ENCODE measurements around the gene MINDY4. TPM values are rescaled to one million over a fixed set of nuclear protein-coding genes. Genes with fewer than 3 reads are reported as not detected.

The MINDY4 gene
- total and polyA plus RNA-seq, 2 donors (not counting 1 experiment from before 2014, with no cell fraction given) = 0.12 to 1.1 TPM

DNA sequence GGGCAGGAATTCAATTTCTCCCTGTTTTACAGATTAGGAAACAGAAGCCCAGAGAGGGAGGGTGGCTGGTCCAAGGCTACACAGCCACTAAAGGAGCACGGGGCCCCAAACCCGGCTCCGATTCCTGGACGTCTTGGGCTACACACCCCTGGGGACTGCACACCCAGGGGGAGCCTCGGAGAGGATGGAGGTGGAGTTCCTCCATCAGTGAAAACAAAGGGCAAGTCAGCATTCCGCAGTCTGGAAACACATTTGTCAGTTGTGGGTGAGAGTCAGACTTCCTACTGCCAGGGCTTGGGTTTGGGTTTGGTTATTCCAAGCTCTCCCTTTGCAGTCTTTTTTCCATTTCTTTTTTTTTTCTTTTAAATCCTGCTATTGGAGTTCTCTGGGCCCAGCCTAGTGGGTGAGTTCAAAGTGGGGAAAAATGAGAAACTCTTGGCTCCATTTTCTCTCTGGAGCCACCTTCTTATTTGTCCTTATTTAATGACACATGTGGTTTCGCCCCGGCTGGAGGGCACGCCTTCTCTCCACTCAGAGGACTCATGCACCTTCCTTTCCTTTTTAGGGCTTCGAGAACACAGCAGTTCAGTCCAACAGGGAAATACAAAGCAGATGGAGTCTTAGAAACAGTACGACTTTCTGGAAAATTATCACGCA is 80.6 kb downstream of the MINDY4 start:
- H3K4me3 Mint-ChIP-seq = no peak overlapping the region
- H3K4me1 ChIP-seq (ENCODE audit: control insufficient read depth in 2 of 2, insufficient read depth in 2 of 2, low read length in 2 of 2) = no peaks in the 10 kb centered on the region
- no peaks in the 10 kb centered on the region for H3K9me3 Mint-ChIP-seq (ENCODE audit: insufficient read depth)
- no peaks in the 10 kb centered on the region for H3K36me3 ChIP-seq (replicated peaks in 1 of 2; ENCODE audit: control extremely low read depth in 1 of 2, control insufficient read depth in 1 of 2, extremely low read depth in 1 of 2, insufficient read depth in 2 of 2, low read length in 1 of 2)
- H3K4me1 Mint-ChIP-seq = no peaks in the 10 kb centered on the region
- H3K27me3 ChIP-seq (replicated peaks in 1 of 4; ENCODE audit: control extremely low read depth in 1 of 4, control insufficient read depth in 3 of 4, insufficient read depth in 4 of 4, low read length in 3 of 4) = no peaks in the 10 kb centered on the region
- intact Hi-C loops (cut with micrococcal nuclease) = no loop called here
- no peak overlapping the region for H3K4me2 ChIP-seq (replicated peaks; ENCODE audit: low read depth, low read length, poor library complexity, severe bottlenecking)
- no peak for DNase-seq
- H3K27ac Mint-ChIP-seq = no peak overlapping the region
- POLR2A ChIA-PET = no interaction called here
- no peaks in the 10 kb centered on the region for H3K27me3 Mint-ChIP-seq
- no peak overlapping the region for H3K9ac ChIP-seq (ENCODE audit: low read length)
- H3K4me3 ChIP-seq (ENCODE audit: control extremely low read depth in 1 of 5, extremely low read depth in 1 of 5, insufficient read depth in 1 of 5, low read depth in 2 of 5, low read length in 4 of 5) = no peak overlapping the region
- no peaks in the 10 kb centered on the region for H3K79me2 ChIP-seq (ENCODE audit: control insufficient read depth, insufficient read depth, low read length)
- CTCF ChIA-PET = no interaction called here
- no peak overlapping the region for H3K27ac ChIP-seq (ENCODE audit: low read length in 2 of 2)
- no peaks in the 10 kb centered on the region for H3K9me3 ChIP-seq (ENCODE audit: control extremely low read depth in 1 of 3, control insufficient read depth in 2 of 3, insufficient read depth in 1 of 3, low read length in 2 of 3)
- H4K20me1 ChIP-seq (ENCODE audit: control insufficient read depth, insufficient read depth, low read length, poor library complexity, severe bottlenecking) = no peaks in the 10 kb centered on the region
- no peak for ATAC-seq (ENCODE audit: low read depth)
- no peak overlapping the region for H2AFZ ChIP-seq (ENCODE audit: insufficient read depth, low read depth, low read length, poor library complexity, severe bottlenecking)
- TF ChIP-seq EZH2 (IDR thresholded peaks at IDR 0.05; ENCODE audit: borderline replicate concordance, insufficient read depth, low read depth, low read length, poor library complexity, severe bottlenecking) = no peak
- TF ChIP-seq CTCF (IDR thresholded peaks at IDR 0.05) = no peak
- 82% methylated on average over 9 of the region's 12 CpGs for WGBS (ENCODE audit: insufficient coverage)

GRCh38 chr7:30852308-30852684 is 81.1 kb downstream of the MINDY4 start:
- no peaks in the 10 kb centered on the region for H3K27me3 Mint-ChIP-seq
- ChIA-PET POLR2A (no interaction called here), CTCF (no interaction called here)
- H3K9me3 Mint-ChIP-seq (ENCODE audit: insufficient read depth) = no peaks in the 10 kb centered on the region
- no peak overlapping the region for H3K4me3 Mint-ChIP-seq
- ATAC-seq (ENCODE audit: low read depth) (no peak), DNase-seq (no peak)
- Histone ChIP-seq H3K79me2 (ENCODE audit: control insufficient read depth, insufficient read depth, low read length) (no peaks in the 10 kb centered on the region), H3K9me3 (ENCODE audit: control extremely low read depth in 1 of 3, control insufficient read depth in 2 of 3, insufficient read depth in 1 of 3, low read length in 2 of 3) (no peaks in the 10 kb centered on the region), H3K9ac (ENCODE audit: low read length) (no peak overlapping the region), H3K36me3 (replicated peaks in 1 of 2; ENCODE audit: control extremely low read depth in 1 of 2, control insufficient read depth in 1 of 2, extremely low read depth in 1 of 2, insufficient read depth in 2 of 2, low read length in 1 of 2) (no peaks in the 10 kb centered on the region), H3K4me1 (ENCODE audit: control insufficient read depth in 2 of 2, insufficient read depth in 2 of 2, low read length in 2 of 2) (no peaks in the 10 kb centered on the region), H3K4me2 (replicated peaks; ENCODE audit: low read depth, low read length, poor library complexity, severe bottlenecking) (no peak overlapping the region), H3K27me3 (replicated peaks in 1 of 4; ENCODE audit: control extremely low read depth in 1 of 4, control insufficient read depth in 3 of 4, insufficient read depth in 4 of 4, low read length in 3 of 4) (no peaks in the 10 kb centered on the region), H2AFZ (ENCODE audit: insufficient read depth, low read depth, low read length, poor library complexity, severe bottlenecking) (no peak overlapping the region), H3K27ac (ENCODE audit: low read length in 2 of 2) (no peak overlapping the region), H3K4me3 (ENCODE audit: control extremely low read depth in 1 of 5, extremely low read depth in 1 of 5, insufficient read depth in 1 of 5, low read depth in 2 of 5, low read length in 4 of 5) (no peak overlapping the region), H4K20me1 (ENCODE audit: control insufficient read depth, insufficient read depth, low read length, poor library complexity, severe bottlenecking) (no peaks in the 10 kb centered on the region)
- TF ChIP-seq CTCF (IDR thresholded peaks at IDR 0.05) = no peak
- no peak for TF ChIP-seq EZH2 (IDR thresholded peaks at IDR 0.05; ENCODE audit: borderline replicate concordance, insufficient read depth, low read depth, low read length, poor library complexity, severe bottlenecking)
- WGBS (ENCODE audit: insufficient coverage) = 100% methylated on average over 2 of the region's 4 CpGs
- no peak overlapping the region for H3K27ac Mint-ChIP-seq
- H3K4me1 Mint-ChIP-seq = no peaks in the 10 kb centered on the region
- intact Hi-C loops (cut with micrococcal nuclease) = no loop called here
